Activated T-helper 1 cell treated with anti-CD3 and anti-CD28 coated beads, Interleukin-12 subunit alpha, Interleukin-12 subunit beta, Interleukin-2, Interleukin-4 antibody, amounts not matched to agents 30 ng/mL and 10 ng/mL and 1 ng/mL, durations not matched to agents 14 hours and 24 hours and 36 hours (primary cell): ENCODE measurements around the gene HSF4. TPM values are rescaled to one million over a fixed set of nuclear protein-coding genes. Genes with fewer than 3 reads are reported as not detected.
A peak's percentile ranks its signal among the peaks of the same experiment; 100 is the strongest.

Experiments used
- DNase-seq: peaks from one replicate; pipeline ENCODE4 v3.0.0; 2021; ENCODE audit warnings: low spot score
- H3K27ac Mint-ChIP-seq: one replicate; pipeline ENCODE4 v1.8.0; 2021; ENCODE audit warnings: mild to moderate bottlenecking, mixed read lengths
- H3K27me3 Mint-ChIP-seq: one replicate; pipeline ENCODE4 v1.8.0; 2022; ENCODE audit warnings: mild to moderate bottlenecking, moderate library complexity, mixed read lengths; ENCODE audit not compliant: insufficient read depth
- H3K36me3 Mint-ChIP-seq: one replicate; pipeline ENCODE4 v1.8.0; 2021; ENCODE audit warnings: low read depth, mixed read lengths
- H3K4me1 Mint-ChIP-seq: one replicate; pipeline ENCODE4 v1.8.0; 2021; ENCODE audit warnings: low read depth, mixed read lengths
- H3K4me3 Mint-ChIP-seq: one replicate; pipeline ENCODE4 v1.8.0; 2021; ENCODE audit warnings: mild to moderate bottlenecking, moderate library complexity, mixed read lengths
- H3K9me3 Mint-ChIP-seq: one replicate; pipeline ENCODE4 v1.8.0; 2021; ENCODE audit warnings: mixed read lengths
- intact Hi-C: fragments of 100-400 bp; cut with micrococcal nuclease; formaldehyde crosslinking; loops from one replicate; pipeline ENCODE4 v1.15.1; 2024
- total RNA-seq: library from RNA; stranded (reverse); gene quantifications from 2 replicates; pipeline ENCODE4 v1.2.3, GENCODE V29; 2022

Gene HSF4
- total RNA-seq, 1 donor from 2014 or later = 30.3 TPM

DNA sequence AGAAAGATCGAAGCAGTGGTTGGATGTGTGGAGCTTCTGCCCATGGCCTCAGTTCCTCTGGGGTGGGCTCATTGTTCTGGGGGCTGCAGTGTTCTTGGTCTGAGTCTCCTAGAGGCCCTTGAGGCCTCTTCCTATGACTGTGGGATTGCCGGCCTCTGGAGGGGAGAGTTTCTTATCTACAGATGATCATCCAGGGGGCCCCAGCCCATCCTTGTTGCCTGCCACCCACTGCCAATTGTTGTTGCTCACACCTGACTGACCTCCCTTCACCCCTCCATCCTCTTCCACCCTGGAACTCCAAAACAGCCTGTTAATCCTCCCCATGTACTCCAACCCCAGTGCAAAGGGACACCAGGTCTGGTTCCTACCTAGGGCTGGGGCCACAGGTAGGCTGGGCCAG, 19.6 kb upstream of the HSF4 start:
- no peaks in the 10 kb centered on the region for H3K9me3 Mint-ChIP-seq
- H3K4me1 Mint-ChIP-seq = no peaks in the 10 kb centered on the region
- peak overlapping the region; percentile 2 for H3K27ac Mint-ChIP-seq
- intact Hi-C loops = no loop called here
- H3K36me3 Mint-ChIP-seq = peaks cover 45% of the 10 kb centered on the region
- DNase-seq = no peak
- no peaks in the 10 kb centered on the region for H3K27me3 Mint-ChIP-seq
- H3K4me3 Mint-ChIP-seq = no peak overlapping the region

DNA sequence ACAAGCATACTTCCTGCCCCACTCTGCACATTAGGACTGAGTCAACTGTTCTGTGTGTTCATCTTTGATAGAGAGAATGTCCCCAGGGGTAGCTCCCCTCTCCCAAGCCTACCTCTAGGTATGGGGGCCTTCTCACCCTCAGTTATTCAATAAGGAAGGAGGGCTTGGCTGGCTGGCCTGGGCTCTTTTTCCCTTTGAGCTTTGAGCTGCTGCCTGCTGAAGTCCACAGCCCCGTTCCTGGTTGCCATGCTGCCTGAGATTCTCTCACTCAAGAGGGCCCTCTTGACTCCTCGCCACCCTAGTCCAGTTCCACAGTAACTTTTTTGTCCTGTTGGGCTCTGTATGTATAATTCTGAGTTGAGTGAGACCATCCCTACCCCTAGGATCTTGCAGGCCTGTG, 18.8 kb upstream of the HSF4 start:
- Mint-ChIP-seq H3K36me3 (peaks cover 38% of the 10 kb centered on the region), H3K27ac (no peak overlapping the region), H3K9me3 (no peaks in the 10 kb centered on the region), H3K4me1 (no peaks in the 10 kb centered on the region), H3K27me3 (no peaks in the 10 kb centered on the region), H3K4me3 (no peak overlapping the region)
- intact Hi-C loops = no loop called here
- no peak for DNase-seq

DNA sequence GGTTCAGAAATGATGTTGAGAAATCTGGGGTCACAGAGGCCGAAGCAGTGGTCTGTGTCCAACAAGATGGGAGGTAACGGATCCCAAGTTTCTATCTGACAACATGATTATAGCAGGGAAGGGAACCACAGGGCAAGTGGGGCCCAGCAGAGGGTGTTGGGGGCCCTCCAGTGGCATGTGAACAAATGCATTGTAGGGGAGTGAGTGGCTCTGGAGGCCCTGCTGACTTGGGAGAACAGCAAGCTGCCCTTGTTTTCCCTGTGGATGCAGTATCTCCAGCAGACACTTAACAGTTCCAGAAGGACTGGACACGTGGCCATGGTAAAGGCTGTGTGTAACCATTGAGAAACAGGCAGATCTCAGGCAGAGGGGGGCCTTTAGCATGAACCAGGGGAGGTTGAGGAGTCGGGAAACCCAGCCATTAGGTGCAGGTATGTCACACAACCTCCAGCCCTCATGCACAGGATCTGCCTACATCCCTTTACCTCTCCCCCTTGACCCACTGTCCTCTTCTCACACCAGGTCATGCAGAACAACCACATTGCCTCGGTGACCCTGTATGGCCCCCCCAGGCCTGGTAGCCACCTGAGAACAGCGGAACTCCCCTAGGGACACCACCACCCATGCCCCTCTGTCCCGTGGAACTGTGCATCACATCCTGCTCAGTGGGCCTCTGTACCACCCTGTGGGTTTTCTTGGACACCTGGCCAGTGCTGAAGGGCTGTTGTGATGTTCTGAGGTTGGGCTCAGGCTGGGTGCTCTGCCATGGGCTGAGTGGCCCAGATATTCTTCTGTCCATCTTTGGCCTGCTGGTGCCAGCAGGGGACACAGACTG, 17.8 kb upstream of the HSF4 start:
- H3K27me3 Mint-ChIP-seq = no peaks in the 10 kb centered on the region
- no peak overlapping the region for H3K27ac Mint-ChIP-seq
- H3K4me3 Mint-ChIP-seq = no peak overlapping the region
- intact Hi-C loops = no loop called here
- no peak for DNase-seq
- no peaks in the 10 kb centered on the region for H3K9me3 Mint-ChIP-seq
- peaks cover 7% of the 10 kb centered on the region for H3K4me1 Mint-ChIP-seq
- H3K36me3 Mint-ChIP-seq = peaks cover 33% of the 10 kb centered on the region

DNA sequence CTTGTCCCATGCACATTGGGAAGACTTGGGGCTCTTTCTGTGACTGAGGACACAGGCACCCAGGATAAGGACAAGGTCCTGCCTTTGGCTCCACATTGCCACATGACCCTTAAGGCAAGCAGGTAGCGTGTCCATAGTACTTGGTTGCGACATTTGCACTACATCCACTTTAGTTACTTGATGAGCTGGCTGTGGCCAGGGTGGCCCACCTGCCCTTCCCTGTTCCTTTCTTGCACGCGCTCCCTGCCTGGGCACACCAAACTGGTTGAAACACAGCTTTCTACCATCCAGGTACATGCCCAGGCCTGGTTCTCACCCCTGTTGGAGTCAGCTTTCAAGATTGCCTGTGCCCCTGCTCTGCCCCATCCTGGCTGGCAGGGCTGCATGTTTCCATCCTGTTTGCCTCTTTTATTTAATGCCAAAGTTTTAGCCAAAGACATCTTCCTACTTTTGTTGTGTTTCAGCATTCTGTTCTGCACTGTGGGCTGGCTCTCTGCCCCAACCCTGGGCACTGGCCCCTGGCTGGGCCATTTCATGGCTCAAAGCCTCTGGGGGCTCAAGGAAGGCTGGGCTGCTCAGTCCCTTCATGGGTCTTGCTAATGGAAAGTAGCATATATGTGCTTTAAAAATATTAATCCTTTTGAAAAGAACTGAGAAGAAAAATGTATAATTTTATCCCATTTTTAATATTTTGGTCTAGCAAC, 17.0 kb upstream of the HSF4 start:
- intact Hi-C loops = no loop called here
- peaks cover 34% of the 10 kb centered on the region for H3K36me3 Mint-ChIP-seq
- H3K27me3 Mint-ChIP-seq = no peaks in the 10 kb centered on the region
- peak overlapping the region; percentile 34 for H3K27ac Mint-ChIP-seq
- H3K9me3 Mint-ChIP-seq = no peaks in the 10 kb centered on the region
- H3K4me3 Mint-ChIP-seq = no peak overlapping the region
- H3K4me1 Mint-ChIP-seq = peaks cover 13% of the 10 kb centered on the region
- no peak for DNase-seq

DNA sequence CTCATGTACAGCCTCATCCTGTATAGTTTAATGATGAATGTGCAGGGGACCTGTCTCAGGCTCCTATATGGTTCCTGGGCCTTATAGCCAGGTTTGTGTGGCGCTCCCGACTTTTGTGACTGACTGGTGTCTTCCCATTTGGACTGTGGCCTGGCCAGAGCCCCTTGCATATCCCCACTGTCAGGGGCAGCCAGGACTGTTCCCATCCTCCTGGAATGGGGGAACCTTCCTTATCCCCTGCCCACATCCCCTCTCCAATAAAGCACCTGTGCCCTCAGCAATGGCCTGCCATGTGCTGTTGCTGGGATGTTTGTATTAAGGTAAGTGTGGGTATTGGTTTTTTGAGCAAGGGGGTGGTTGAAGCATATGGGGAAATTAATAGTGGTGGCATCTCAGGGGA, 16.3 kb upstream of the HSF4 start:
- peaks cover 19% of the 10 kb centered on the region for H3K4me1 Mint-ChIP-seq
- no peak for DNase-seq
- peak overlapping the region; percentile 62 for H3K4me3 Mint-ChIP-seq
- H3K9me3 Mint-ChIP-seq = no peaks in the 10 kb centered on the region
- H3K27ac Mint-ChIP-seq = no peak overlapping the region
- H3K27me3 Mint-ChIP-seq = no peaks in the 10 kb centered on the region
- peaks cover 35% of the 10 kb centered on the region for H3K36me3 Mint-ChIP-seq
- intact Hi-C loops = no loop called here

DNA sequence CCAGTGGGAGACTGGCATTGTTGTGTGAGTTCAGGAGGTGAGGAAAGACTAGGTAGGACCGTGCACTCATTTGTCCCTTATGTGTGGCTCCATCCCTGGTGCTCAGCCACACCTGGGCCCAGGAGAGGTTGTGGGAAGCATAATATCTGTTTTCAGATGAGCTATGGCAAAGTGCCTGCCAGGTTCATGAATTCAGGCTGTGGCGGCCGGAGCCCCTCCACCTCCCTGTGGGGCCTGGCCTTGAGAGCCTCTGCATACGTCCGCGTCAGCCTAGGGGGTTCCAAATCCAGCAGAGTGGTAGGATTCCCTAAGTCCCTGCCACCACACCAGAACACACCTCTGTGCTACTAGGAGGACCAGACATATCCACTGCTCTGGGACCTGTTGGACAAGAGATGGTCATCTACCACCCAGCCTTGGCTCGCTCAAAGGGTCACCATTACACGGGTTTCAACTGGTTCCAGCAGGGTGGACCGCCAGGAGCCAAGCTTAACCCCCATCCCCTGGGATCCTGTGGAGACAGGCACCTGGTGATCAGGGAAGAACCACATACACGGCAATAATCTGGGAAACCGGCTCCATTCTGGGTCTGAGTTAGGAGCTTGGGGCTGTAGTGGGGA, 15.8 kb upstream of the HSF4 start:
- intact Hi-C loops = no loop called here
- no peak for DNase-seq
- peaks cover 33% of the 10 kb centered on the region for H3K36me3 Mint-ChIP-seq
- peak overlapping the region; percentile 12 for H3K27ac Mint-ChIP-seq
- peaks cover 24% of the 10 kb centered on the region for H3K4me1 Mint-ChIP-seq
- H3K4me3 Mint-ChIP-seq = peak overlapping the region; percentile 62
- no peaks in the 10 kb centered on the region for H3K9me3 Mint-ChIP-seq
- H3K27me3 Mint-ChIP-seq = no peaks in the 10 kb centered on the region

DNA sequence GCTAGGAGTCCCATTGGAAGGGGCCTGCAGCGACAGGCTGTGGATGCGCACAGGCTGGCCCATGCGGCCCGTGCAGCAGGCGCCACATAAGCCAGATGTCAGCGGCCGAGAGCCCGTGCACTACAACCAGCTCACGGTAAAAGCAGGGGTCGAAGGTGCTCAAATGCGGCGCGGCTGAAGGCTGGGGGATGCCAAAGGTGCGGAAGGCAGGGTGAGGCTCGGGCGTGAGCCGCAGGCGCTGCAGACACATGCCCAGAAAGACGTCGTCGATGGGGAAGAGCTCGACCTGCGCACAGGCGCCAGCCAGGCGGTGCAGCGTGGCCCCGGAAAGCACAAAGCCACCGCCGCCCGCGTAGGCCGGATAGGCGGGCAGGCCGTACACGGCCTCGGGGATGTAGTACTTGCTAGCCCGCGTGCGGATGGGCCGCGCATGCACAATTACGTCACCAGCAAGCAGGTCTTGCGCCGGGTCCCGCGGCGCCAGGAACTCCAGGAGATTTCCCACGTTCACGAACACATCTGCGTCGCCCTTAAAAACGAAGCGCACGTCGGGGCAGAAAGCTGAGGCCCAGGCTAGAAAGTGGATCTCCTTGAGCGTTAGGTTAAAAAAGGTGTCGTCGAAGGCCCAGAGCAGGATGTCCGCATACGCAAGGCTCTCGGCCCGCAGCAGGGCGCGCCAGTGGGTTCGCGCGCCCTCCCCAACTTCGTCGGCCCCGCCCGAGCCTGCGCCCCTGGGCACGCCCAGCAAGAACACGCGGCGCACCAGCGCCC, 15.1 kb upstream of the HSF4 start:
- Mint-ChIP-seq H3K27me3 (no peaks in the 10 kb centered on the region), H3K4me1 (peaks cover 29% of the 10 kb centered on the region), H3K9me3 (no peaks in the 10 kb centered on the region), H3K36me3 (peaks cover 28% of the 10 kb centered on the region), H3K4me3 (peak overlapping the region; percentile 59), H3K27ac (no peak overlapping the region)
- no peak for DNase-seq
- intact Hi-C loops = loop anchor here (2.0 kb wide), 1 partner anchor 41 kb away; the partner anchor contains the start of gene PHAF1

DNA sequence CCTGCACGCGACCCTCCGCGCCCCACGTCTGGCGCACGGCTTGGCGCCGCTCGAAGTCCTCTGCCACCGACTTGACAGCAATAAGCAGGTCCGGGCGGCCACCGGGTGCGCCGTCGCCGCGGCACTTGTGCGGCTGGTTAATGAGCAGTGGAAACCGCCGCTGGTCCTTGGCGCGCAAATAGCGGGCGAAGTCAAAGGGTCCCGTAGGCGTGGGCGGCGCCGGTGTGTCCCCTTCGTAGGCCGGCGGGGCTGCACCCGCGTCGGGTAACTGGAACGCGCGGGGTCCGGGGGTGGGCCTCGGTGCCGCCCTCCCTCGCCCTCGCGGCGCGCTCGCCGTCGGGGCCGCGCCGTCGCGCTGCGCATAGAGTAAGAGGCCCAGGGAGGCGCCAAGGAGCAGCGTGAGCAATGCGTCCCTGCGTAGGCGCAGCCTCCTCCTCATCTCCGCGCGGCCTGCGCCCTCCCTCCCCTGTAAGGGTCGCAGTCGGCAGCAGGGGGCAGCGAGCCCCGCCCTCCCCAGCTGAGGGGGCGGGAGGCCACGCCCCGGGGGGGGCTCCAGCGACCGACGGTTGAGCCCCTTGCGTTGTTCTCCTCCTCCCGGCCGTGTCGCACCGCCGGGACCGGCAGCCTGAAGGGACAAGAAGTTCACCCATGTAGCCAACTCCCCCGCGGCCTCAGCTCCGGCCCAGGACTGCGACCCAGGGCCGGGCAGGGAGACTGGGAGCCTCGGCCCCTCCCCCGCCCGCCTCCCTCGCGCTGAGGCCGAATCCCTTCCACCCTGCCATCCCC, 14.3 kb upstream of the HSF4 start:
- intact Hi-C loops = loop anchor here (2.0 kb wide), 1 partner anchor 41 kb away; the partner anchor contains the start of gene PHAF1
- Mint-ChIP-seq H3K36me3 (peaks cover 23% of the 10 kb centered on the region), H3K4me1 (peaks cover 29% of the 10 kb centered on the region), H3K27me3 (no peaks in the 10 kb centered on the region), H3K27ac (no peak overlapping the region), H3K9me3 (no peaks in the 10 kb centered on the region), H3K4me3 (peak overlapping the region; percentile 79)
- DNase-seq = no peak

DNA sequence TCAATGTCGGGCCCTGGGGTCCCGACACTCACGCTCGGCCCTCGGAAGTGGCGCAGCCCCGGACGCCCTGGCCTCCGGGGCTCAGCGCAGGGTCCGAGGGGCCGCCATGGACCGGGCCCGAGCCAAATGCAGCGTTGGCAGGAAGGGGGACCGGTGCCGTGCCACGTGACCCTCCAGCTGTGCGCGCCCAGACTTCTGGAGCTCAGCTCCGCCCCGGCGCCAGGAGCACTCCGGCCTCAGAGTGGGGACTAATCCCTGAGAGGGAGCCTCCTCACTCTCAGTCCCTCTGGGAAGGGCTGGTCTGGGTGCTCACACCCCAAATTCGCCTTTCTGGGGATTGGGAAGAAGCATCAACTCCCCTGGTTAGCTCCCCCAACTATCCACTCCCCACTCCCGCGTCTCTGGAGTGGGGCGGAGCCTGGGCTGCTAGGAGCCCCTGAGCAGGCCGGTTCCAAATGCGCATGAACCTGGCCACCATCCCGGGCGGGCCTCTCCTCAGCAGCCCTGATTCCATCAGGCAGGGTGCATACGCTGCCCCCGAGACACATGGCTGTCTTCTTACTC, 13.6 kb upstream of the HSF4 start, which contains the start of gene B3GNT9:
Gene B3GNT9, minus strand, starts transcription at position 166 of the 564 bp plus-strand sequence. CDS start 513 bp downstream, outside the sequence.
- peak within 1 kb of the TSS; percentile 58 for H3K27ac Mint-ChIP-seq
- no peaks in the 10 kb centered on the region for H3K27me3 Mint-ChIP-seq
- no peaks in the 10 kb centered on the region for H3K9me3 Mint-ChIP-seq
- H3K4me1 Mint-ChIP-seq = peaks cover 33% of the 10 kb centered on the region
- H3K36me3 Mint-ChIP-seq = peaks cover 22% of the 10 kb centered on the region
- no peak for DNase-seq
- intact Hi-C loops = loop anchor here (1.0 to 2.0 kb wide), 3 partner anchors 8 to 134 kb away; partner anchors contain the start of genes FBXL8, PHAF1 and TRADD
- peak within 1 kb of the TSS; percentile 79 for H3K4me3 Mint-ChIP-seq

DNA sequence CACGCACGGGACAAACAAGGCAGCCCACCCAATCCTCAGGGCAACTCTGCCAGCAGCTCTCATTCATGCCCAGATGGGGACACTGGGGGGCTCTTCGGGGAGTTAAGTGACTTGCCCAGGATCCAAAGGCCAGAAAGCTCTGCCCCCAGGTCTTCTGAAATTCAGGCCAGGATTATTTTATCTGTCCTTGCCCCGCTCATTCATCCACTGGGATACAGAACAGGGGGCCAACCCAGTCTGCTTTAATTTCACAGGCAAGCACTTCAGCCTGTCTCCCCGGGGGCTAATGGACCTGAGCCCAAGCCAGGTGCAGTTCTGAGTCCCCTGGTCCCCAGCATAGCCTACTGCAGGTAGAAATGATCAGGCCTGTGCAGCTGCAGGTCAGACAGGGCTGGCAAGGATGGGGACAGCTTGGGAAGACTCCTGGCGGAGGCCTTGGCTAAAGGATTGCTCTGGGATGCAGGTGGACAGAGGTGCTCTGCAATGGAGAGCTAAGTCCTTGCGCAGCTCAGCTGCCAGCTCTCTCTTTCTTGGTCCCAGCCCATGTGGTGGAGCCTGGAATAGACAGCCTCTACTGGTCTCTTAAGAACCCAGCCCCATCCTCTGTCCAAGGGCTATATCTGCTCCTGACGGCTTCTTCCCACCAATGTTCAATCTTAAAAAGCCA, 13.0 kb upstream of the HSF4 start:
- Mint-ChIP-seq H3K4me1 (peaks cover 39% of the 10 kb centered on the region), H3K4me3 (peak overlapping the region; percentile 79), H3K27ac (peak overlapping the region; percentile 58), H3K36me3 (peaks cover 19% of the 10 kb centered on the region), H3K9me3 (no peaks in the 10 kb centered on the region), H3K27me3 (no peaks in the 10 kb centered on the region)
- no peak for DNase-seq
- intact Hi-C loops = loop anchor here (1.0 to 2.0 kb wide), 3 partner anchors 8 to 134 kb away; partner anchors contain the start of genes FBXL8, PHAF1 and TRADD
